Mucosa of descending colon (tissue), 3 donors: ENCODE measurements around the gene LIPG. TPM values are rescaled to one million over a fixed set of nuclear protein-coding genes. Genes with fewer than 3 reads are reported as not detected.
A peak's percentile ranks its signal among the peaks of the same experiment; 100 is the strongest.

Source experiments
- ATAC-seq: fragments of 200-7000 bp; cut with Tn5 transposase; one replicate; pipeline ENCODE4 v1.9.1; 2020; ENCODE audit warnings: mild to moderate bottlenecking, moderate library complexity
- DNase-seq, 3 donors: peaks; one replicate each; pipeline ENCODE4 v3.0.0-alpha.2; 2020
- H3K36me3 ChIP-seq: fragments of 200-600 bp; one replicate; pipeline ENCODE4 v1.8.0; 2021; ENCODE audit warnings: low read depth, mild to moderate bottlenecking
- H3K4me1 ChIP-seq: fragments of 200-600 bp; one replicate; pipeline ENCODE4 v1.8.0; 2021; ENCODE audit warnings: low read depth, mild to moderate bottlenecking
- H3K4me3 ChIP-seq: fragments of 200-600 bp; one replicate; pipeline ENCODE4 v1.8.0; 2021; ENCODE audit warnings: mild to moderate bottlenecking
- H3K9me3 ChIP-seq: fragments of 200-600 bp; one replicate; pipeline ENCODE4 v1.8.0; 2021; ENCODE audit warnings: mild to moderate bottlenecking
- CTCF ChIP-seq: fragments of 200-600 bp; IDR thresholded peaks from one replicate; pipeline ENCODE4 v1.8.0; 2022; ENCODE audit warnings: antibody characterized with exemption, mild to moderate bottlenecking
- intact Hi-C, 2 donors: fragments of 100-400 bp; cut with DNase I in 1 of 2; cut with micrococcal nuclease in 1 of 2; formaldehyde crosslinking; loops; one replicate each; pipeline versions ENCODE4 v1.11.0 to v1.11.1; 2022; cut with DNase I, micrococcal nuclease
- total RNA-seq, 3 donors: library from RNA; stranded (reverse); fragmentation: NEBNext Ultra II Directional in 2 of 3; extraction: Animal tissue kit (Norgen Biotek cat#: 25700) in 2 of 3; gene quantifications; one replicate each; pipeline versions ENCODE4 v1.2.1 to v1.2.4, GENCODE V29; 2021 to 2023
- donor health status: DM: no; HTN: no; CAD: no; lungs with moderate emphysema.
- donor health status: DM: no; HTN: no; CAD: no.
- donor health status: DM: no; HTN: yes; CAD: no.

LIPG gene
- total RNA-seq, 3 donors from 2014 or later: 13.3 to 42.0 (median 13.8) TPM

GRCh38 chr18:49647496-49648168 is 85.8 kb downstream of the LIPG start:
- no peak for TF ChIP-seq CTCF
- Histone ChIP-seq H3K9me3 (no peaks in the 10 kb centered on the region), H3K4me3 (no peak overlapping the region), H3K4me1 (peaks cover 4% of the 10 kb centered on the region), H3K36me3 (no peaks in the 10 kb centered on the region)
- ATAC-seq (no peak), DNase-seq (no peak)
- intact Hi-C loops: no loop called here

GRCh38 chr18:49648326-49648725 is 86.5 kb downstream of the LIPG start:
- intact Hi-C loops: no loop called here
- Histone ChIP-seq H3K4me3 (no peak overlapping the region), H3K36me3 (no peaks in the 10 kb centered on the region), H3K9me3 (no peaks in the 10 kb centered on the region), H3K4me1 (peaks cover 4% of the 10 kb centered on the region)
- DNase-seq (peak in 1 of 3 donors; percentile 28), ATAC-seq (peak; percentile 24)
- TF ChIP-seq CTCF: no peak

Other genes starting within 250 kb of the LIPG start
- gene DYM, start 101.4 kb upstream of the LIPG start, total RNA-seq: 10 to 100 TPM; 47.9 to 67.8 (median 55.0) TPM
- 10 to 100 TPM; 48.9 to 61.7 (median 57.8) TPM for gene C18orf32, start 74.8 kb upstream of the LIPG start, total RNA-seq
- 1,000 to 10,000 TPM in 2 of 3 donors, 100 to 1,000 TPM in 1; 968 to 1,314 (median 1,138) TPM for gene RPL17, start 69.6 kb upstream of the LIPG start, total RNA-seq